Measurements from ENCODE around the gene ATG12.

DNA sequence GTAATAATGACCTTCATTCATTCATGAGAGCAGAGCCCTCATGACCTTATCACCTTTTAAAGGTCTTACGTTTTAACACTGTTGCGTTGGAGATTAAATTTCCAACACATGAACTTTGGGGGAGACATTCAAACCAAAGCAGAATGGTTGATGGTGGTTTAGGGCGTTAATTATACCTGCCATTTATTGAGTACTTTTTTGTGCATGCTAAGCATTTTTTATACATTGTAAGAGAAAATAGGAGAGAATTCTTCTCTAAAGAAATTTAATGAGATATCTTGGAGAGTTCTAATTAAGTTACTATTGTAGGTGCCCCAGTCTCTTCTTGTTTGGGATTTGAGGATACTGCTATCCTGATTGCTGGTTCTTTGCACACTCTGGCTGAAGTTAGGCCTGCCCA, 12.8 kb upstream of the ATG12 start:
- TF ChIP-seq CTCF (IDR thresholded peaks at IDR 0.05; ENCODE audit: poor library complexity) (no peak), EZH2 (IDR thresholded peaks at IDR 0.05; ENCODE audit: borderline replicate concordance) (no peak)

Data from hepatocyte (in vitro differentiated cells).